GM18526 (cell line): ENCODE measurements around the gene SGPP2.

Source experiments
- POLR2A ChIP-seq: IDR thresholded peaks from 3 replicates; pipeline ENCODE4 v1.6.1; 2011; ENCODE audit not compliant: insufficient read length; ENCODE audit errors: extremely low read depth

Gene SGPP2

GRCh38 chr2:222569826-222570225 lies 145.5 kb downstream of the SGPP2 start:
- no peak for TF ChIP-seq POLR2A

- TF ChIP-seq POLR2A: no peak
Observed at GRCh38 chr2:222572264-222572721, 147.9 kb downstream of the SGPP2 start.

- TF ChIP-seq POLR2A: no peak
Observed at GRCh38 chr2:222572751-222573174, 148.4 kb downstream of the SGPP2 start.

- TF ChIP-seq POLR2A: no peak
Observed at GRCh38 chr2:222575618-222576017, 151.3 kb downstream of the SGPP2 start.

- no peak for TF ChIP-seq POLR2A
Observed at GRCh38 chr2:222576171-222577081, 152.1 kb downstream of the SGPP2 start.

- TF ChIP-seq POLR2A: no peak
Observed at GRCh38 chr2:222577341-222577740, 153.0 kb downstream of the SGPP2 start.

GRCh38 chr2:222582928-222583327 lies 158.6 kb downstream of the SGPP2 start:
- no peak for TF ChIP-seq POLR2A

- no peak for TF ChIP-seq POLR2A
Observed at GRCh38 chr2:222591661-222592060, 167.3 kb downstream of the SGPP2 start.

- no peak for TF ChIP-seq POLR2A
Observed at GRCh38 chr2:222592176-222592575, 167.8 kb downstream of the SGPP2 start.

- no peak for TF ChIP-seq POLR2A
Observed at GRCh38 chr2:222594679-222595078, 170.3 kb downstream of the SGPP2 start.

- TF ChIP-seq POLR2A: no peak
Observed at GRCh38 chr2:222595581-222595980, 171.2 kb downstream of the SGPP2 start.

- no peak for TF ChIP-seq POLR2A
Observed at GRCh38 chr2:222598611-222599010, 174.3 kb downstream of the SGPP2 start.

- no peak for TF ChIP-seq POLR2A
Observed at GRCh38 chr2:222603501-222603900, 179.2 kb downstream of the SGPP2 start.

GRCh38 chr2:222604749-222605515 lies 180.6 kb downstream of the SGPP2 start:
- no peak for TF ChIP-seq POLR2A

GRCh38 chr2:222606306-222606705 lies 182.0 kb downstream of the SGPP2 start:
- no peak for TF ChIP-seq POLR2A

- no peak for TF ChIP-seq POLR2A
Observed at GRCh38 chr2:222608081-222608480, 183.7 kb downstream of the SGPP2 start.
